K562 (cell line): ENCODE measurements around the gene ATP13A1. TPM values are rescaled to one million over a fixed set of nuclear protein-coding genes. Genes with fewer than 3 reads are reported as not detected.
A peak's percentile ranks its signal among the peaks of the same experiment; 100 is the strongest.

Source experiments
- BHLHE40 ChIP-seq: IDR thresholded peaks from 2 replicates; pipeline ENCODE4 v1.6.1; 2011; ENCODE audit warnings: low read length, improper control_type of control experiment
- GTF2E2 ChIP-seq: fragments of 200-800 bp; sonication (Bioruptor generic); IDR thresholded peaks from 2 replicates; pipeline ENCODE4 v1.6.1; 2016; ENCODE audit warnings: missing genetic modification characterization, missing compliant biosample characterization
- HIVEP1 ChIP-seq: fragments of 250-450 bp; sonication (Bioruptor Pico); IDR thresholded peaks from 2 replicates; pipeline ENCODE4 v1.4.0; 2020; ENCODE audit warnings: mild to moderate bottlenecking
- MEF2D ChIP-seq: conservative IDR thresholded peaks from 2 replicates; pipeline ENCODE4 v1.6.1; 2016; ENCODE audit warnings: low read depth, missing genetic modification characterization, missing compliant biosample characterization
- MEIS2 ChIP-seq: fragments of 450-650 bp; IDR thresholded peaks from 2 replicates; pipeline ENCODE4 v1.6.1; 2014; ENCODE audit warnings: mild to moderate bottlenecking; ENCODE audit not compliant: partially characterized antibody
- SIX5 ChIP-seq, 2 experiments: IDR thresholded peaks; 2 replicates each; pipeline ENCODE4 v1.6.1; 2011; ENCODE audit warnings: low read length in 2 of 2, borderline replicate concordance in 1 of 2, low read depth in 1 of 2, mild to moderate bottlenecking in 1 of 2, moderate library complexity in 1 of 2; ENCODE audit not compliant: insufficient read depth in 1 of 2
- TFAM ChIP-seq: fragments of 250-450 bp; sonication (Bioruptor Pico); conservative IDR thresholded peaks from 2 replicates; pipeline ENCODE4 v1.5.0; 2021; ENCODE audit warnings: mild to moderate bottlenecking, moderate library complexity
- ZBTB1 ChIP-seq: sonication (generic); formaldehyde crosslinking; IDR thresholded peaks from 2 replicates; pipeline ENCODE4 v1.8.1; 2023; ENCODE audit warnings: missing genetic modification reagents, low read depth, mild to moderate bottlenecking, borderline replicate concordance
- ZBTB7A ChIP-seq: IDR thresholded peaks from 2 replicates; pipeline ENCODE4 v1.6.1; 2011; ENCODE audit warnings: low read depth, mild to moderate bottlenecking, low read length, moderate library complexity, borderline replicate concordance; ENCODE audit not compliant: control insufficient read depth
- ZC3H4 ChIP-seq: sonication (generic); formaldehyde crosslinking; IDR thresholded peaks from 2 replicates; pipeline ENCODE4 v1.9.0; 2021; ENCODE audit warnings: missing genetic modification reagents, borderline replicate concordance
- ZFX ChIP-seq: sonication (generic); formaldehyde crosslinking; IDR thresholded peaks from 2 replicates; pipeline ENCODE4 v1.8.0; 2022; ENCODE audit warnings: mild to moderate bottlenecking, missing genetic modification reagents, moderate library complexity
- ZHX1 ChIP-seq: fragments of 150-350 bp; conservative IDR thresholded peaks from 2 replicates; pipeline ENCODE4 v1.6.1; 2014; ENCODE audit warnings: low read length
- ZMIZ1 ChIP-seq, 2 experiments: fragments of 150-350 bp in 1 of 2; IDR thresholded peaks; 2 replicates each; pipeline ENCODE4 v1.6.1; 2012 to 2016; ENCODE audit warnings: low read depth in 2 of 2, low read length in 2 of 2, mild to moderate bottlenecking in 1 of 2, moderate library complexity in 1 of 2
- ZNF232 ChIP-seq: sonication (generic); formaldehyde crosslinking; IDR thresholded peaks from 2 replicates; pipeline ENCODE4 v1.8.0; 2022; ENCODE audit warnings: mild to moderate bottlenecking, missing genetic modification reagents
- ZNF316 ChIP-seq: fragments of 450-650 bp; IDR thresholded peaks from 2 replicates; pipeline ENCODE4 v1.6.1; 2016
- ZNF324 ChIP-seq: fragments of 250-450 bp; sonication (Bioruptor Pico); IDR thresholded peaks from 2 replicates; pipeline ENCODE4 v1.4.0; 2020; ENCODE audit warnings: mild to moderate bottlenecking
- ZNF586 ChIP-seq: fragments of 450-650 bp; formaldehyde crosslinking; conservative IDR thresholded peaks from 2 replicates; pipeline ENCODE4 v1.4.0; 2020; ENCODE audit warnings: mild to moderate bottlenecking, moderate library complexity
- polyA plus RNA-seq, 8 experiments: library from polyadenylated mRNA; depleted of rRNA in 4 of 8; stranded (reverse) in 5 of 8; unstranded in 3 of 8; fragments of >200 nt; fragmentation: Nextera tagmentation in 2 of 8; fragmentation: Illumina TruSeq in 1 of 8; extraction: Ambion mirVana in 2 of 8; extraction: Trizol in 1 of 8; gene quantifications; 2 replicates each; pipeline versions ENCODE4 v1.2.1 to v1.2.3, GENCODE V29; 2011 to 2014; ENCODE audit warnings: inconsistent platforms in 1 of 8, missing spikeins in 1 of 8
- total RNA-seq, 7 experiments: library from RNA; depleted of rRNA in 6 of 7; stranded (reverse); fragments of >200 nt in 6 of 7; fragmentation: Illumina TruSeq in 2 of 7; extraction: Trizol in 2 of 7; gene quantifications; 2 replicates each; pipeline versions ENCODE4 v1.2.1 to v1.2.3, GENCODE V29; 2011 to 2021; ENCODE audit warnings: low replicate concordance in 1 of 7
- TF ChIP-seq, protein P1 (sequence below), 3 experiments: IDR thresholded peaks in 2 of 3; conservative IDR thresholded peaks in 1 of 3; 2 replicates each; pipeline ENCODE4 v1.5.1; 2011 to 2012; ENCODE audit warnings: low read length in 3 of 3, mild to moderate bottlenecking in 3 of 3, control low read depth in 2 of 3, improper control_type of control experiment in 1 of 3, inconsistent platforms in 1 of 3, low read depth in 1 of 3, mixed read lengths in 1 of 3, moderate library complexity in 1 of 3; ENCODE audit not compliant: insufficient read depth in 2 of 3

Gene ATP13A1
- total and polyA plus RNA-seq, 9 of the 15 experiments (the other 6 are each of a cell fraction or from before 2014, with no cell fraction given) = 0.90 to 83.8 (median 23.1) TPM

DNA sequence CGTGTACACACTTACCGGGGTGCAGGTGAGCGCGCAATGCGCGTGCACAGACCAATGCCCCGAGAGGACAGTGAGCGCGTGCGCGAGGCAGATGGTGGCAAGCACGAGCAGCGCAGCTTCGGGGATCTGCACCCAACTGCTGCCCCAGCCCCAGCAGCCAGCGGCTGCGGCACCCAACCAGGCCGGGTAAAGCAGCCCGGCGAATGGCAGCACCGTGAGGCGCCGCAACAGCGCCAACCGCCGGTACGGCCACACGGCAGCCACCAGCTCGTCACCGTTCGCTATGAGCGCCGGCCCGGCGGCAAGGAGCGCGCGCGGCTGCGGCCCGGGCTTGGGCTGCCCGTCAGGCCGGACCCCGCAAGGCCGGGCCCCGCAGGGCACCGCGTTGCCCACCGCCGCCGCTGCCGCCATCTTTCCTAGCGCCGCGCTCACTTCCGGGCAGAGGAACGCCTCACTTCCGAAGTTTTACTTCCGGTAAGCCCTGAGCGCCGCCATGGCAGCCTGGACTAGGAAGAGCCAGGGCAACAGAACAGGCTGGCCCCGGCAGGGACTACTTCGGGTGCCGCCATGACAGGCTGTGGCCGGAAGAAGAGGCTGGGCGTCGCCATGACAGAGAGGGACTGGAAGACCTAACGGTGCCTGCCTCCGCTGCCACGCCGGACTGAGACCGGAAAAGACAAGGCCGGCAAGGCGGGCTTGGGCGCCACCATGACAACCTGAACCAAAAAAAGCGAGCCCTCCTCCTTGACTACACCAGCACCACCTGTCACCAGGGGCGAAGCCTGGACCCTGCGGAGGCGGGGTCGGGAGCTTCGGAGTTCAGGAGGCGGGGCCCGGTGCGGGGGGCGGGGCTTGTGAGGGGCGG lies at the start of gene ATP13A1 (continued):
- 0 out of 4 replicates have a peak, but pooled peaks have one; percentile 7 to 13 for TF ChIP-seq ZMIZ1 (IDR thresholded peaks at IDR 0.05; ENCODE audit: low read depth in 2 of 2, low read length in 2 of 2)
- no peak; the same call in 1 of the 2 replicates for TF ChIP-seq ZBTB1 (CRISPR knock-in tag)
- TF ChIP-seq ZC3H4 (CRISPR knock-in tag) = no peak
- TF ChIP-seq ZBTB7A = peak; percentile 59; the same call in 1 of the 2 replicates
- TF ChIP-seq MEF2D (tag) = peak; percentile 66; the same call in 1 of the 2 replicates
- TF ChIP-seq ZFX (CRISPR knock-in tag) = peak; percentile 68
- no peak for TF ChIP-seq ZNF586 (CRISPR knock-in tag)
- TF ChIP-seq MEIS2 = no peak
- TF ChIP-seq ZNF232 = no peak
- TF ChIP-seq, protein P1, sequence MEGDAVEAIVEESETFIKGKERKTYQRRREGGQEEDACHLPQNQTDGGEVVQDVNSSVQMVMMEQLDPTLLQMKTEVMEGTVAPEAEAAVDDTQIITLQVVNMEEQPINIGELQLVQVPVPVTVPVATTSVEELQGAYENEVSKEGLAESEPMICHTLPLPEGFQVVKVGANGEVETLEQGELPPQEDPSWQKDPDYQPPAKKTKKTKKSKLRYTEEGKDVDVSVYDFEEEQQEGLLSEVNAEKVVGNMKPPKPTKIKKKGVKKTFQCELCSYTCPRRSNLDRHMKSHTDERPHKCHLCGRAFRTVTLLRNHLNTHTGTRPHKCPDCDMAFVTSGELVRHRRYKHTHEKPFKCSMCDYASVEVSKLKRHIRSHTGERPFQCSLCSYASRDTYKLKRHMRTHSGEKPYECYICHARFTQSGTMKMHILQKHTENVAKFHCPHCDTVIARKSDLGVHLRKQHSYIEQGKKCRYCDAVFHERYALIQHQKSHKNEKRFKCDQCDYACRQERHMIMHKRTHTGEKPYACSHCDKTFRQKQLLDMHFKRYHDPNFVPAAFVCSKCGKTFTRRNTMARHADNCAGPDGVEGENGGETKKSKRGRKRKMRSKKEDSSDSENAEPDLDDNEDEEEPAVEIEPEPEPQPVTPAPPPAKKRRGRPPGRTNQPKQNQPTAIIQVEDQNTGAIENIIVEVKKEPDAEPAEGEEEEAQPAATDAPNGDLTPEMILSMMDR (IDR thresholded peaks at IDR 0.05 in 2 of 3, conservative IDR thresholded peaks at IDR 0.05 in 1 of 3; ENCODE audit: insufficient read depth in 2 of 3, low read depth in 1 of 3, low read length in 3 of 3) = peak in 1 of 3 experiments; percentile 37; a peak in 1 of 6 replicates
- peak; percentile 58; the same call in 1 of the 2 replicates for TF ChIP-seq GTF2E2 (tag)
- peak; percentile 34 to 38; a peak in 1 of 4 replicates for TF ChIP-seq SIX5 (IDR thresholded peaks at IDR 0.05; ENCODE audit: borderline replicate concordance in 1 of 2, insufficient read depth in 1 of 2, low read depth in 1 of 2, low read length in 2 of 2)
- no peak for TF ChIP-seq ZNF316
- 0 out of 2 replicates have a peak, but pooled peaks have one; percentile 48 for TF ChIP-seq HIVEP1 (CRISPR knock-in tag)
- no peak for TF ChIP-seq BHLHE40
- 0 out of 2 replicates have a peak, but pooled peaks have one; percentile 73 for TF ChIP-seq ZHX1
- no peak for TF ChIP-seq ZNF324 (CRISPR knock-in tag)
- no peak for TF ChIP-seq TFAM (CRISPR knock-in tag)
